Astrocyte (in vitro differentiated cells and primary cell): ENCODE measurements around the gene ARHGAP44.

Experiments
- EZH2 ChIP-seq: IDR thresholded peaks from 2 replicates; pipeline ENCODE4 v1.6.1; 2012; ENCODE audit warnings: mild to moderate bottlenecking, low read length, inconsistent platforms; ENCODE audit not compliant: insufficient read depth
- TF ChIP-seq, protein P1 (sequence below): IDR thresholded peaks from 2 replicates; pipeline ENCODE4 v1.5.1; 2011; ENCODE audit warnings: low read depth, mild to moderate bottlenecking, inconsistent platforms, low read length, moderate library complexity; ENCODE audit not compliant: insufficient read depth

DNA sequence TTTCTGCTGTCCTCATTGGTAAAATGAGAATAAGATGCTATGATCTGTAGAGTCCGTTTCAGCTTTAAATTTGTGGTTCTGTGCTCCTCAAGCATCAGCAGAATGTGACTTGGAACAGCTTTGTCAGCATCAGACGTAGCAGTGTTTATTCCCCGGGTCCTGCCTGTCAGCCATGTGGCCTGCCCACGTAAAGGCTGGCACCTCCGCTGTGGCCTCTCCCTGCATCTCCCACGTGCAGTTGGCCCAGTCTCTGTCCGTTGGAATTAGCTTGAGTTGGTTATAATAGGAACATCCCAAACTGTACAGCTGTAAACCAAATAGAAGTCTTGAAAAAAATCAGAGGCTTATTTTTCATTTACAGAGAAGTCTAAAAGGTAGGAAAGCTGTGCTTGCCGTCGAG is 61.7 kb downstream of the ARHGAP44 start:
- no peak for TF ChIP-seq EZH2
- TF ChIP-seq, protein P1, sequence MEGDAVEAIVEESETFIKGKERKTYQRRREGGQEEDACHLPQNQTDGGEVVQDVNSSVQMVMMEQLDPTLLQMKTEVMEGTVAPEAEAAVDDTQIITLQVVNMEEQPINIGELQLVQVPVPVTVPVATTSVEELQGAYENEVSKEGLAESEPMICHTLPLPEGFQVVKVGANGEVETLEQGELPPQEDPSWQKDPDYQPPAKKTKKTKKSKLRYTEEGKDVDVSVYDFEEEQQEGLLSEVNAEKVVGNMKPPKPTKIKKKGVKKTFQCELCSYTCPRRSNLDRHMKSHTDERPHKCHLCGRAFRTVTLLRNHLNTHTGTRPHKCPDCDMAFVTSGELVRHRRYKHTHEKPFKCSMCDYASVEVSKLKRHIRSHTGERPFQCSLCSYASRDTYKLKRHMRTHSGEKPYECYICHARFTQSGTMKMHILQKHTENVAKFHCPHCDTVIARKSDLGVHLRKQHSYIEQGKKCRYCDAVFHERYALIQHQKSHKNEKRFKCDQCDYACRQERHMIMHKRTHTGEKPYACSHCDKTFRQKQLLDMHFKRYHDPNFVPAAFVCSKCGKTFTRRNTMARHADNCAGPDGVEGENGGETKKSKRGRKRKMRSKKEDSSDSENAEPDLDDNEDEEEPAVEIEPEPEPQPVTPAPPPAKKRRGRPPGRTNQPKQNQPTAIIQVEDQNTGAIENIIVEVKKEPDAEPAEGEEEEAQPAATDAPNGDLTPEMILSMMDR = no peak
